K562 (cell line): ENCODE data around the gene SAE1. TPM values are rescaled to one million over a fixed set of nuclear protein-coding genes. Genes with fewer than 3 reads are reported as not detected.
A peak's percentile ranks its signal among the peaks of the same experiment; 100 is the strongest.

Experiments used
- ATF7 ChIP-seq: fragments of 450-650 bp; IDR thresholded peaks from 2 replicates; pipeline ENCODE4 v1.7.1; 2014; ENCODE audit warnings: mild to moderate bottlenecking, moderate library complexity
- BRCA1 ChIP-seq, 2 experiments: fragments of 450-650 bp in 1 of 2; sonication (generic) in 1 of 2; formaldehyde crosslinking in 1 of 2; IDR thresholded peaks; 2 replicates each; pipeline versions ENCODE4 v1.5.0 to v1.6.1; 2017 to 2020; ENCODE audit warnings: mild to moderate bottlenecking in 1 of 2, missing genetic modification reagents in 1 of 2
- CCAR2 ChIP-seq: fragments of 200-400 bp; formaldehyde crosslinking; IDR thresholded peaks from 2 replicates; pipeline ENCODE4 v1.6.1; 2017; ENCODE audit warnings: mild to moderate bottlenecking, low read depth, low read length
- GATAD2B ChIP-seq: fragments of 450-650 bp; IDR thresholded peaks from 2 replicates; pipeline ENCODE4 v1.6.1; 2017; ENCODE audit warnings: mild to moderate bottlenecking, borderline replicate concordance
- HDAC2 ChIP-seq: fragments of 450-650 bp; IDR thresholded peaks from 2 replicates; pipeline ENCODE4 v1.6.1; 2016; ENCODE audit warnings: mild to moderate bottlenecking
- HNRNPK ChIP-seq: fragments of 200-400 bp; formaldehyde crosslinking; IDR thresholded peaks from one replicate; pipeline ENCODE4 v1.6.1; 2018; ENCODE audit warnings: mild to moderate bottlenecking, low read depth, low read length; ENCODE audit not compliant: poor library complexity, severe bottlenecking
- NCOA4 ChIP-seq: fragments of 450-650 bp; IDR thresholded peaks from 2 replicates; pipeline ENCODE4 v1.6.1; 2018; ENCODE audit warnings: mild to moderate bottlenecking; ENCODE audit not compliant: partially characterized antibody
- PHF8 ChIP-seq: fragments of 200-600 bp; sonication (generic); IDR thresholded peaks from 2 replicates; pipeline ENCODE4 v1.6.1; 2012; ENCODE audit warnings: mixed run types, mild to moderate bottlenecking, inconsistent platforms, low read length, moderate library complexity, borderline replicate concordance
- TARDBP ChIP-seq: fragments of 450-650 bp; IDR thresholded peaks from 2 replicates; pipeline ENCODE4 v1.6.1; 2016
- XRCC3 ChIP-seq: fragments of 450-650 bp; IDR thresholded peaks from 2 replicates; pipeline ENCODE4 v1.6.1; 2017; ENCODE audit warnings: mild to moderate bottlenecking, moderate library complexity
- ZNF239 ChIP-seq: fragments of 250-450 bp; sonication (Bioruptor Pico); IDR thresholded peaks from 2 replicates; pipeline ENCODE4 v1.4.0; 2020; ENCODE audit warnings: mild to moderate bottlenecking
- ZNF407 ChIP-seq: fragments of 450-650 bp; IDR thresholded peaks from 2 replicates; pipeline ENCODE4 v1.6.1; 2016; ENCODE audit warnings: low read depth
- ZNF584 ChIP-seq: fragments of 200-800 bp; sonication (Bioruptor generic); IDR thresholded peaks from 2 replicates; pipeline ENCODE4 v1.6.1; 2016; ENCODE audit warnings: low read depth, mild to moderate bottlenecking, missing genetic modification characterization, missing compliant biosample characterization
- ZNF609 ChIP-seq: sonication (generic); formaldehyde crosslinking; IDR thresholded peaks from 2 replicates; pipeline ENCODE4 v1.8.1; 2023; ENCODE audit warnings: missing genetic modification reagents, mild to moderate bottlenecking, borderline replicate concordance
- ZNF695 ChIP-seq: fragments of 450-650 bp; formaldehyde crosslinking; IDR thresholded peaks from 2 replicates; pipeline ENCODE4 v1.4.0; 2020; ENCODE audit warnings: mild to moderate bottlenecking, moderate library complexity
- polyA plus RNA-seq, 8 experiments: library from polyadenylated mRNA; depleted of rRNA in 4 of 8; stranded (reverse) in 5 of 8; unstranded in 3 of 8; fragments of >200 nt; fragmentation: Nextera tagmentation in 2 of 8; fragmentation: Illumina TruSeq in 1 of 8; extraction: Ambion mirVana in 2 of 8; extraction: Trizol in 1 of 8; gene quantifications; 2 replicates each; pipeline versions ENCODE4 v1.2.1 to v1.2.3, GENCODE V29; 2011 to 2014; ENCODE audit warnings: inconsistent platforms in 1 of 8, missing spikeins in 1 of 8
- total RNA-seq, 7 experiments: library from RNA; depleted of rRNA in 6 of 7; stranded (reverse); fragments of >200 nt in 6 of 7; fragmentation: Illumina TruSeq in 2 of 7; extraction: Trizol in 2 of 7; gene quantifications; 2 replicates each; pipeline versions ENCODE4 v1.2.1 to v1.2.3, GENCODE V29; 2011 to 2021; ENCODE audit warnings: low replicate concordance in 1 of 7

SAE1 gene
- total and polyA plus RNA-seq, 9 of the 15 experiments (the other 6 are each of a cell fraction or from before 2014, with no cell fraction given): 82.8 to 299 (median 217) TPM

GRCh38 chr19:47231215-47232054, 100.8 kb downstream of the SAE1 start (continued):
- TF ChIP-seq ZNF407 (no peak), ZNF239 (CRISPR knock-in tag) (no peak), ZNF609 (CRISPR knock-in tag) (no peak), GATAD2B (0 out of 2 replicates have a peak, but pooled peaks have one; percentile 70), ZNF695 (CRISPR knock-in tag) (no peak), HDAC2 (peak; percentile 39; the same call in 1 of the 2 replicates), ZNF584 (CRISPR knock-in tag) (no peak), ATF7 (peak; percentile 11; the same call in 1 of the 2 replicates), XRCC3 (no peak), NCOA4 (no peak), PHF8 (peak; percentile 54; the same call in 1 of the 2 replicates), CCAR2 (no peak), HNRNPK (no peak), TARDBP (peak; percentile 53; the same call in 1 of the 2 replicates), BRCA1 (IDR thresholded peaks at IDR 0.05) (no peak), BRCA1 (CRISPR knock-in tag; IDR thresholded peaks at IDR 0.05) (no peak)
